DND-41 (cell line): ENCODE measurements around the gene UGCG.

Experiments used
- ATAC-seq: fragments of 200-7000 bp; cut with Tn5 transposase; 3 replicates; pipeline ENCODE4 v1.9.1; 2021; ENCODE audit warnings: low read depth; ENCODE audit not compliant: insufficient read depth
- DNase-seq: peaks from one replicate; pipeline ENCODE4 v3.0.0-alpha.2; 2020
- H2AFZ ChIP-seq: 2 replicates; pipeline ENCODE4 v1.6.0; 2012; ENCODE audit warnings: low read depth, low read length
- H3K27ac ChIP-seq: 2 replicates; pipeline ENCODE4 v1.5.1; 2012; ENCODE audit warnings: low read length, inconsistent platforms
- H3K27me3 ChIP-seq: fragments of 200-600 bp; sonication (generic); 2 replicates; pipeline ENCODE4 v1.6.0; 2012; ENCODE audit warnings: low read length, mild to moderate bottlenecking, inconsistent platforms; ENCODE audit not compliant: insufficient read depth, poor library complexity
- H3K36me3 ChIP-seq: 2 replicates; pipeline ENCODE4 v1.5.1; 2012; ENCODE audit warnings: low read length, inconsistent platforms; ENCODE audit not compliant: insufficient read depth
- H3K4me1 ChIP-seq: 2 replicates; pipeline ENCODE4 v1.5.1; 2012; ENCODE audit warnings: mild to moderate bottlenecking, low read length; ENCODE audit not compliant: insufficient read depth
- H3K4me2 ChIP-seq: 2 replicates; pipeline ENCODE4 v1.6.0; 2012; ENCODE audit warnings: mild to moderate bottlenecking, moderate library complexity, low read length, inconsistent platforms; ENCODE audit not compliant: insufficient read depth
- H3K4me3 ChIP-seq, 2 experiments: fragments of 200-600 bp in 1 of 2; shearing (Covaris generic) in 1 of 2; 2 replicates each; pipeline ENCODE4 v1.5.1; 2012 to 2016; ENCODE audit warnings: inconsistent platforms in 2 of 2, low read length in 2 of 2, mild to moderate bottlenecking in 2 of 2, low read depth in 1 of 2, moderate library complexity in 1 of 2
- H3K79me2 ChIP-seq: 2 replicates; pipeline ENCODE4 v1.6.0; 2012; ENCODE audit warnings: low read length, inconsistent platforms; ENCODE audit not compliant: insufficient read depth
- H3K9ac ChIP-seq: 2 replicates; pipeline ENCODE4 v1.6.0; 2012; ENCODE audit warnings: low read depth, mild to moderate bottlenecking, inconsistent platforms, low read length, moderate library complexity
- H3K9me3 ChIP-seq: 2 replicates; pipeline ENCODE4 v1.5.1; 2012; ENCODE audit warnings: low read length, moderate library complexity, mild to moderate bottlenecking, inconsistent platforms; ENCODE audit not compliant: insufficient read depth, severe bottlenecking
- H4K20me1 ChIP-seq: 2 replicates; pipeline ENCODE4 v1.6.0; 2012; ENCODE audit warnings: low read length; ENCODE audit not compliant: insufficient read depth
- EZH2 ChIP-seq: IDR thresholded peaks from 3 replicates; pipeline ENCODE4 v1.6.1; 2012; ENCODE audit warnings: borderline replicate concordance, low read depth, mild to moderate bottlenecking, moderate library complexity, low read length, inconsistent platforms; ENCODE audit not compliant: severe bottlenecking
- TF ChIP-seq, protein P1 (sequence below): IDR thresholded peaks from 2 replicates; pipeline ENCODE4 v1.5.1; 2012; ENCODE audit warnings: borderline replicate concordance, low read length, moderate library complexity, mild to moderate bottlenecking; ENCODE audit not compliant: poor library complexity, severe bottlenecking; ENCODE audit errors: extremely low read depth

UGCG gene

DNA sequence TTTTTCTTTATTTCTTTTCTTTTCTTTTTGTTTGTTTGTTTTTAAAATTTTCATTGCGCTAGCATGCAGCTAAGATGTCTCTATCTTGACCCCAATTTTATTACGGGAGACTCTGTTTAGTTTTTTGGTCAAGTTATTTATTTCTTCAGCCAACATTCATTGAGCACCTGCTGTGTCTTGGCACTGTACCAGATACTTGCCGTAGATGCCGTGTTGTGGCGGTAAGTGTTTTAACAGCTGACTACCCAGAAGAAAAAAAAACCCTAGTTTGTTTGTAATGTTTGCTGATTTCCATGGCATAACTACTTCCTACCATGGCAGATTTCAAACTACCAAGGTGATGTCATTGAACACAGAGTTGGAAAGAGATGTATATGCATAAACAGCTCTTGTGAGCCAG lies 65.0 kb downstream of the UGCG start:
- ATAC-seq (peak; percentile 62), DNase-seq (peak; percentile 26)
- Histone ChIP-seq H3K4me2 (no peak overlapping the region), H3K4me1 (no peaks in the 10 kb centered on the region), H3K79me2 (no peaks in the 10 kb centered on the region), H3K9ac (no peak overlapping the region), H3K4me3 (no peak overlapping the region), H3K9me3 (no peaks in the 10 kb centered on the region), H3K36me3 (no peaks in the 10 kb centered on the region), H3K27me3 (peaks cover 3% of the 10 kb centered on the region), H2AFZ (no peak overlapping the region), H4K20me1 (no peaks in the 10 kb centered on the region), H3K27ac (no peak overlapping the region)
- TF ChIP-seq EZH2: no peak
- TF ChIP-seq, protein P1, sequence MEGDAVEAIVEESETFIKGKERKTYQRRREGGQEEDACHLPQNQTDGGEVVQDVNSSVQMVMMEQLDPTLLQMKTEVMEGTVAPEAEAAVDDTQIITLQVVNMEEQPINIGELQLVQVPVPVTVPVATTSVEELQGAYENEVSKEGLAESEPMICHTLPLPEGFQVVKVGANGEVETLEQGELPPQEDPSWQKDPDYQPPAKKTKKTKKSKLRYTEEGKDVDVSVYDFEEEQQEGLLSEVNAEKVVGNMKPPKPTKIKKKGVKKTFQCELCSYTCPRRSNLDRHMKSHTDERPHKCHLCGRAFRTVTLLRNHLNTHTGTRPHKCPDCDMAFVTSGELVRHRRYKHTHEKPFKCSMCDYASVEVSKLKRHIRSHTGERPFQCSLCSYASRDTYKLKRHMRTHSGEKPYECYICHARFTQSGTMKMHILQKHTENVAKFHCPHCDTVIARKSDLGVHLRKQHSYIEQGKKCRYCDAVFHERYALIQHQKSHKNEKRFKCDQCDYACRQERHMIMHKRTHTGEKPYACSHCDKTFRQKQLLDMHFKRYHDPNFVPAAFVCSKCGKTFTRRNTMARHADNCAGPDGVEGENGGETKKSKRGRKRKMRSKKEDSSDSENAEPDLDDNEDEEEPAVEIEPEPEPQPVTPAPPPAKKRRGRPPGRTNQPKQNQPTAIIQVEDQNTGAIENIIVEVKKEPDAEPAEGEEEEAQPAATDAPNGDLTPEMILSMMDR: no peak

DNA sequence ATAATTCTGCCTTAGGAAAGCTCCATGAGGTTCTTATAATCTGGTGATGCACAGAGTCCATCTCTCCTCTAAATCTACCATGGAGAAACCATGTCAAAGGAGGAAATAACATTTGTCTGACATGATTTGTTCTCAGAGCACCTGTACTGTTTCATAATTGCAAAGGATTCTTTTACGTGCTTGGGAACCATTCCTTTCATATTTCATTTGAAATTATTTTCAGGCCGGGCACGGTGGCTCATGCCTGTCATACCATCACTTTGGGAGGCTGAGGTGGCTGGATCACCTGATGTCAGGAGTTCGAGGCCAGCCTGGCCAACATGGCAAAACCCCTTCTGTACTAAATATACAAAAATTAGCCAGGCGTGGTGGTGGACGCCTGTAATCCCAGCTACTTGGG lies 65.4 kb downstream of the UGCG start:
- Histone ChIP-seq H4K20me1 (no peaks in the 10 kb centered on the region), H3K4me1 (no peaks in the 10 kb centered on the region), H3K27me3 (peaks cover 3% of the 10 kb centered on the region), H3K9ac (no peak overlapping the region), H2AFZ (no peak overlapping the region), H3K36me3 (no peaks in the 10 kb centered on the region), H3K4me3 (no peak overlapping the region), H3K4me2 (no peak overlapping the region), H3K79me2 (no peaks in the 10 kb centered on the region), H3K27ac (no peak overlapping the region), H3K9me3 (no peaks in the 10 kb centered on the region)
- TF ChIP-seq, protein P1: no peak
- no peak for TF ChIP-seq EZH2
- ATAC-seq (no peak), DNase-seq (no peak)

DNA sequence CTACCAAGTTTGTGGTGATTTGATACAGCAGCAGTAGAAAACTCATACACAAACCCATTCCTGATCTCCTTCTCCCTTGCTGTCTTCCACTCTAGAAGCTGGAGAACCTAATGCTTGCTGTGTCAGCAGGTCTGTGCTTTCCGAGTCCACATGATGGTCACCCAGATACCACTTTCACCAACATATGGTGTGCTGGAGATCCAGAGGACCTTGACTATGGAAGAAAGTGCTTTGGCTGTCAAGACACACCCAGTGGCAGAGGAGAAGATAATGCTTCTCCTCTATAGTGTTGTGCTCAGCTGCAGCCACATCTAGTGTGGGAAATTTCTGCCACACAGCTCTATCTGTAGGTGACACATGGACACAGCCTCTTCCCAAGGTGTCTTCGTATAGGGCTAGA lies 67.4 kb downstream of the UGCG start:
- no peak for TF ChIP-seq EZH2
- TF ChIP-seq, protein P1: no peak
- H3K4me1 ChIP-seq: no peaks in the 10 kb centered on the region
- peaks cover 3% of the 10 kb centered on the region for H3K27me3 ChIP-seq
- H3K9me3 ChIP-seq: no peaks in the 10 kb centered on the region
- H3K4me3 ChIP-seq: no peak overlapping the region
- H3K4me2 ChIP-seq: no peak overlapping the region
- no peak overlapping the region for H2AFZ ChIP-seq
- ATAC-seq (no peak), DNase-seq (no peak)
- H3K9ac ChIP-seq: no peak overlapping the region
- no peak overlapping the region for H3K27ac ChIP-seq
- no peaks in the 10 kb centered on the region for H3K79me2 ChIP-seq
- H4K20me1 ChIP-seq: no peaks in the 10 kb centered on the region
- H3K36me3 ChIP-seq: no peaks in the 10 kb centered on the region

DNA sequence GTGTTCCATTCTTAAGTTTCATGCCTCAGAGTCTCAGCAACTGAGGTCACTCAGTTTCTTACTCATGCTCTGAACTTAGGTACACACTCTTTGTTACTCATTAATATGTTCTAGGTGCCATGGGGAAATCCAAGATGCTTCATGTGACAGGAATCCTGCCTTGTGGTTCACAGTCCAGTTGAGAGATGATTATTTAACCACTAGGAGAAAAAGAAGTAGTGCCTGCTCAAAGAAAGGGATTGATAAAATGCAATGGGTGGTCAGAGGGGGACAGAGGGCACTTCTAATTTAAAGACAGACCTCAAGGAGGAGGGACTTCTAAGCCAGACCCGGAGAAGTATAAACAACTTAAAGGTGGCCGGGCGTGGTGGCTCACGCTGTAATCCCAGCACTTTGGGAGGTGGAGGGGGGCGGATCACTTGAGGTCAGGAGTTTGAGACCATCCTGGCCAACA lies 69.0 kb downstream of the UGCG start:
- no peak overlapping the region for H3K4me2 ChIP-seq
- H2AFZ ChIP-seq: no peak overlapping the region

More for the DNA sequence above, 69.0 kb downstream of the UGCG start:
- ATAC-seq (no peak), DNase-seq (no peak)
- Histone ChIP-seq H4K20me1 (no peaks in the 10 kb centered on the region), H3K9me3 (no peaks in the 10 kb centered on the region), H3K9ac (no peak overlapping the region), H3K4me3 (no peak overlapping the region), H3K36me3 (no peaks in the 10 kb centered on the region), H3K79me2 (no peaks in the 10 kb centered on the region), H3K4me1 (no peaks in the 10 kb centered on the region), H3K27me3 (no peaks in the 10 kb centered on the region), H3K27ac (no peak overlapping the region)
- TF ChIP-seq, protein P1: no peak
- no peak for TF ChIP-seq EZH2
